K562 (cell line): ENCODE data around the gene HSD11B1L. TPM values are rescaled to one million over a fixed set of nuclear protein-coding genes. Genes with fewer than 3 reads are reported as not detected.
A peak's percentile ranks its signal among the peaks of the same experiment; 100 is the strongest.

Experiments used
- ATF1 ChIP-seq, 2 experiments: fragments of 450-650 bp in 1 of 2; IDR thresholded peaks; 2 replicates each; pipeline ENCODE4 v1.6.1; 2016; ENCODE audit warnings: missing compliant biosample characterization in 1 of 2, missing genetic modification characterization in 1 of 2
- BACH1 ChIP-seq: fragments of 200-800 bp; sonication (Bioruptor generic); IDR thresholded peaks from 2 replicates; pipeline ENCODE4 v1.6.1; 2016; ENCODE audit warnings: missing genetic modification characterization, missing compliant biosample characterization
- BRD4 ChIP-seq: fragments of 200-600 bp; sonication (generic); IDR thresholded peaks from 2 replicates; pipeline ENCODE4 v1.6.1; 2017; ENCODE audit warnings: inconsistent platforms
- BRD9 ChIP-seq: fragments of 450-650 bp; IDR thresholded peaks from 2 replicates; pipeline ENCODE4 v1.6.1; 2018; ENCODE audit warnings: low read depth; ENCODE audit not compliant: partially characterized antibody
- CEBPG ChIP-seq, 3 experiments: fragments of 200-800 bp in 1 of 3; sonication (Bioruptor generic) in 1 of 3; sonication (generic) in 1 of 3; formaldehyde crosslinking in 1 of 3; IDR thresholded peaks in 2 of 3; conservative IDR thresholded peaks in 1 of 3; 2 replicates each; pipeline versions ENCODE4 v1.6.1 to v1.8.0; 2016 to 2022; ENCODE audit warnings: missing compliant biosample characterization in 2 of 3, missing genetic modification characterization in 2 of 3, mild to moderate bottlenecking in 1 of 3, missing genetic modification reagents in 1 of 3
- ERF ChIP-seq: fragments of 450-650 bp; formaldehyde crosslinking; IDR thresholded peaks from 2 replicates; pipeline ENCODE4 v1.4.0; 2020; ENCODE audit warnings: mild to moderate bottlenecking, mixed read lengths
- FOXK1 ChIP-seq: sonication (generic); formaldehyde crosslinking; IDR thresholded peaks from 2 replicates; pipeline ENCODE4 v1.8.0; 2022; ENCODE audit warnings: missing genetic modification reagents, mild to moderate bottlenecking, borderline replicate concordance
- MECOM ChIP-seq: fragments of 250-450 bp; sonication (Bioruptor Pico); IDR thresholded peaks from 2 replicates; pipeline ENCODE4 v1.8.0; 2022; ENCODE audit warnings: inconsistent platforms
- NR2F6 ChIP-seq: fragments of 450-650 bp; formaldehyde crosslinking; IDR thresholded peaks from 2 replicates; pipeline ENCODE4 v1.4.0; 2020; ENCODE audit warnings: mild to moderate bottlenecking
- NRF1 ChIP-seq, 2 experiments: fragments of 450-650 bp; IDR thresholded peaks in 1 of 2; conservative IDR thresholded peaks in 1 of 2; 2 replicates each; pipeline ENCODE4 v1.6.1; 2014; ENCODE audit warnings: mild to moderate bottlenecking in 2 of 2
- SMAD4 ChIP-seq: fragments of 250-450 bp; sonication (Bioruptor Pico); conservative IDR thresholded peaks from 2 replicates; pipeline ENCODE4 v1.8.0; 2021; ENCODE audit warnings: inconsistent platforms, mild to moderate bottlenecking, moderate library complexity
- TAL1 ChIP-seq: fragments of 450-650 bp; IDR thresholded peaks from 2 replicates; pipeline ENCODE4 v1.6.1; 2016; ENCODE audit warnings: mild to moderate bottlenecking
- TOE1 ChIP-seq, 2 experiments: fragments of 450-650 bp in 1 of 2; sonication (generic) in 1 of 2; formaldehyde crosslinking in 1 of 2; IDR thresholded peaks; 2 replicates each; pipeline versions ENCODE4 v1.7.1 to v1.8.0; 2016 to 2022; ENCODE audit warnings: borderline replicate concordance in 2 of 2, mild to moderate bottlenecking in 2 of 2, antibody characterized with exemption in 1 of 2, inconsistent platforms in 1 of 2, low read depth in 1 of 2, missing genetic modification reagents in 1 of 2, moderate library complexity in 1 of 2
- ZC3H4 ChIP-seq: sonication (generic); formaldehyde crosslinking; IDR thresholded peaks from 2 replicates; pipeline ENCODE4 v1.9.0; 2021; ENCODE audit warnings: missing genetic modification reagents, borderline replicate concordance
- ZNF12 ChIP-seq: sonication (generic); formaldehyde crosslinking; IDR thresholded peaks from 2 replicates; pipeline ENCODE4 v1.4.0; 2020; ENCODE audit warnings: mild to moderate bottlenecking, missing genetic modification reagents
- ZNF316 ChIP-seq: fragments of 450-650 bp; IDR thresholded peaks from 2 replicates; pipeline ENCODE4 v1.6.1; 2016
- ZNF717 ChIP-seq: fragments of 250-450 bp; sonication (Bioruptor Pico); IDR thresholded peaks from 2 replicates; pipeline ENCODE4 v1.5.0; 2021
- ZNF785 ChIP-seq: fragments of 250-450 bp; sonication (Bioruptor Pico); IDR thresholded peaks from 2 replicates; pipeline ENCODE4 v1.4.0; 2020; ENCODE audit warnings: mild to moderate bottlenecking
- polyA plus RNA-seq, 8 experiments: library from polyadenylated mRNA; depleted of rRNA in 4 of 8; stranded (reverse) in 5 of 8; unstranded in 3 of 8; fragments of >200 nt; fragmentation: Nextera tagmentation in 2 of 8; fragmentation: Illumina TruSeq in 1 of 8; extraction: Ambion mirVana in 2 of 8; extraction: Trizol in 1 of 8; gene quantifications; 2 replicates each; pipeline versions ENCODE4 v1.2.1 to v1.2.3, GENCODE V29; 2011 to 2014; ENCODE audit warnings: inconsistent platforms in 1 of 8, missing spikeins in 1 of 8
- total RNA-seq, 7 experiments: library from RNA; depleted of rRNA in 6 of 7; stranded (reverse); fragments of >200 nt in 6 of 7; fragmentation: Illumina TruSeq in 2 of 7; extraction: Trizol in 2 of 7; gene quantifications; 2 replicates each; pipeline versions ENCODE4 v1.2.1 to v1.2.3, GENCODE V29; 2011 to 2021; ENCODE audit warnings: low replicate concordance in 1 of 7
- TF ChIP-seq, protein P1 (sequence below): sonication (generic); formaldehyde crosslinking; IDR thresholded peaks from 2 replicates; pipeline ENCODE4 v1.8.0; 2022; ENCODE audit warnings: missing genetic modification reagents, mild to moderate bottlenecking, borderline replicate concordance
- TF ChIP-seq, protein P2 (sequence below): fragments of 450-650 bp; IDR thresholded peaks from 2 replicates; pipeline ENCODE4 v1.6.1; 2014; ENCODE audit warnings: low read depth, mild to moderate bottlenecking, moderate library complexity, borderline replicate concordance
- TF ChIP-seq, protein P3 (sequence below): fragments of 450-650 bp; formaldehyde crosslinking; IDR thresholded peaks from 2 replicates; pipeline ENCODE4 v1.4.0; 2020; ENCODE audit warnings: mild to moderate bottlenecking, moderate library complexity

Gene HSD11B1L
- total and polyA plus RNA-seq, 9 of the 15 experiments (the other 6 are each of a cell fraction or from before 2014, with no cell fraction given), result 0.31 to 7.7 (median 2.3) TPM

GRCh38 chr19:5690125-5690954 is 9.5 kb downstream of the HSD11B1L start, which contains the start of gene RPL36 (continued):
- TF ChIP-seq BRD9 (peak; percentile 99), ZC3H4 (CRISPR knock-in tag) (peak; percentile 91; the same call in 1 of the 2 replicates), NRF1 (conservative IDR thresholded peaks at IDR 0.05 in 1 of 2, IDR thresholded peaks at IDR 0.05 in 1 of 2) (peak; percentile 99), FOXK1 (0 out of 2 replicates have a peak, but pooled peaks have one; percentile 64), ZNF717 (CRISPR knock-in tag) (no peak), TOE1 (IDR thresholded peaks at IDR 0.05; ENCODE audit: borderline replicate concordance) (peak; percentile 74; the same call in 1 of the 2 replicates), TOE1 (CRISPR knock-in tag; IDR thresholded peaks at IDR 0.05; ENCODE audit: borderline replicate concordance, low read depth) (peak; percentile 95; the same call in 1 of the 2 replicates), ATF1 (CRISPR knock-in tag; IDR thresholded peaks at IDR 0.05) (no peak), ATF1 (tag; IDR thresholded peaks at IDR 0.05) (peak; percentile 79), NR2F6 (CRISPR knock-in tag) (peak; percentile 18; the same call in 1 of the 2 replicates), ZNF785 (CRISPR knock-in tag) (no peak), CEBPG (CRISPR knock-in tag; IDR thresholded peaks at IDR 0.05) (no peak), CEBPG (tag; conservative IDR thresholded peaks at IDR 0.05 in 1 of 2, IDR thresholded peaks at IDR 0.05 in 1 of 2) (no peak), TAL1 (no peak), ZNF316 (0 out of 2 replicates have a peak, but pooled peaks have one; percentile 14), BRD4 (peak; percentile 94), BACH1 (tag) (no peak), SMAD4 (CRISPR knock-in tag) (peak; percentile 71), ERF (0 out of 2 replicates have a peak, but pooled peaks have one; percentile 35), MECOM (no peak), ZNF12 (CRISPR knock-in tag) (no peak; the same call in 1 of the 2 replicates)
- TF ChIP-seq, protein P1, sequence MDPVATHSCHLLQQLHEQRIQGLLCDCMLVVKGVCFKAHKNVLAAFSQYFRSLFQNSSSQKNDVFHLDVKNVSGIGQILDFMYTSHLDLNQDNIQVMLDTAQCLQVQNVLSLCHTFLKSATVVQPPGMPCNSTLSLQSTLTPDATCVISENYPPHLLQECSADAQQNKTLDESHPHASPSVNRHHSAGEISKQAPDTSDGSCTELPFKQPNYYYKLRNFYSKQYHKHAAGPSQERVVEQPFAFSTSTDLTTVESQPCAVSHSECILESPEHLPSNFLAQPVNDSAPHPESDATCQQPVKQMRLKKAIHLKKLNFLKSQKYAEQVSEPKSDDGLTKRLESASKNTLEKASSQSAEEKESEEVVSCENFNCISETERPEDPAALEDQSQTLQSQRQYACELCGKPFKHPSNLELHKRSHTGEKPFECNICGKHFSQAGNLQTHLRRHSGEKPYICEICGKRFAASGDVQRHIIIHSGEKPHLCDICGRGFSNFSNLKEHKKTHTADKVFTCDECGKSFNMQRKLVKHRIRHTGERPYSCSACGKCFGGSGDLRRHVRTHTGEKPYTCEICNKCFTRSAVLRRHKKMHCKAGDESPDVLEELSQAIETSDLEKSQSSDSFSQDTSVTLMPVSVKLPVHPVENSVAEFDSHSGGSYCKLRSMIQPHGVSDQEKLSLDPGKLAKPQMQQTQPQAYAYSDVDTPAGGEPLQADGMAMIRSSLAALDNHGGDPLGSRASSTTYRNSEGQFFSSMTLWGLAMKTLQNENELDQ, result 0 out of 2 replicates have a peak, but pooled peaks have one; percentile 27
- TF ChIP-seq, protein P2, sequence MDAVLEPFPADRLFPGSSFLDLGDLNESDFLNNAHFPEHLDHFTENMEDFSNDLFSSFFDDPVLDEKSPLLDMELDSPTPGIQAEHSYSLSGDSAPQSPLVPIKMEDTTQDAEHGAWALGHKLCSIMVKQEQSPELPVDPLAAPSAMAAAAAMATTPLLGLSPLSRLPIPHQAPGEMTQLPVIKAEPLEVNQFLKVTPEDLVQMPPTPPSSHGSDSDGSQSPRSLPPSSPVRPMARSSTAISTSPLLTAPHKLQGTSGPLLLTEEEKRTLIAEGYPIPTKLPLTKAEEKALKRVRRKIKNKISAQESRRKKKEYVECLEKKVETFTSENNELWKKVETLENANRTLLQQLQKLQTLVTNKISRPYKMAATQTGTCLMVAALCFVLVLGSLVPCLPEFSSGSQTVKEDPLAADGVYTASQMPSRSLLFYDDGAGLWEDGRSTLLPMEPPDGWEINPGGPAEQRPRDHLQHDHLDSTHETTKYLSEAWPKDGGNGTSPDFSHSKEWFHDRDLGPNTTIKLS, result peak; percentile 88; the same call in 1 of the 2 replicates
- TF ChIP-seq, protein P3, sequence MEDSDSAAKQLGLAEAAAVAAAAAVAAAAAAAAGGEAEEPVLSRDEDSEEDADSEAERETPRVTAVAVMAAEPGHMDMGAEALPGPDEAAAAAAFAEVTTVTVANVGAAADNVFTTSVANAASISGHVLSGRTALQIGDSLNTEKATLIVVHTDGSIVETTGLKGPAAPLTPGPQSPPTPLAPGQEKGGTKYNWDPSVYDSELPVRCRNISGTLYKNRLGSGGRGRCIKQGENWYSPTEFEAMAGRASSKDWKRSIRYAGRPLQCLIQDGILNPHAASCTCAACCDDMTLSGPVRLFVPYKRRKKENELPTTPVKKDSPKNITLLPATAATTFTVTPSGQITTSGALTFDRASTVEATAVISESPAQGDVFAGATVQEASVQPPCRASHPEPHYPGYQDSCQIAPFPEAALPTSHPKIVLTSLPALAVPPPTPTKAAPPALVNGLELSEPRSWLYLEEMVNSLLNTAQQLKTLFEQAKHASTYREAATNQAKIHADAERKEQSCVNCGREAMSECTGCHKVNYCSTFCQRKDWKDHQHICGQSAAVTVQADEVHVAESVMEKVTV (CRISPR knock-in tag), result no peak
